ENCODE results near the gene GALNT16. TPM values are rescaled to one million over a fixed set of nuclear protein-coding genes. Genes with fewer than 3 reads are reported as not detected.

GALNT16 gene
- total and polyA plus RNA-seq, 2 donors (not counting 1 experiment from before 2014, with no cell fraction given) = 9.6 to 27.7 TPM

- no peak overlapping the region for H3K9ac ChIP-seq (ENCODE audit: insufficient read depth, low read length)
- no peaks in the 10 kb centered on the region for H3K9me3 ChIP-seq (ENCODE audit: control insufficient read depth, insufficient read depth, low read depth, low read length)
- H3K27me3 ChIP-seq (ENCODE audit: control insufficient read depth, insufficient read depth, low read length) = no peaks in the 10 kb centered on the region
- H3K27ac ChIP-seq (ENCODE audit: insufficient read depth, low read length) = no peak overlapping the region
- H3K79me2 ChIP-seq (ENCODE audit: control insufficient read depth, insufficient read depth, low read length) = no peaks in the 10 kb centered on the region
- no peaks in the 10 kb centered on the region for H3K36me3 ChIP-seq (ENCODE audit: control insufficient read depth, insufficient read depth, low read length)
- peaks cover 2% of the 10 kb centered on the region for H3K4me1 ChIP-seq (ENCODE audit: control insufficient read depth, extremely low read depth, insufficient read depth, low read length)
- no peak overlapping the region for H3K4me3 ChIP-seq (replicated peaks in 1 of 4; ENCODE audit: control extremely low read depth in 1 of 4, insufficient read depth in 1 of 4, low read depth in 3 of 4, low read length in 4 of 4)
- H4K20me1 ChIP-seq (ENCODE audit: control insufficient read depth, extremely low read depth, insufficient read depth, low read length) = no peaks in the 10 kb centered on the region
- DNase-seq (ENCODE audit: low read depth in 2 of 2) = peak; percentile 50 to 84
- TF ChIP-seq EZH2 (IDR thresholded peaks at IDR 0.05; ENCODE audit: low read length, missing control alignments) (no peak), CTCF (conservative IDR thresholded peaks at IDR 0.05 in 1 of 2, IDR thresholded peaks at IDR 0.05 in 1 of 2; ENCODE audit: low read depth in 1 of 2, low read length in 2 of 2) (no peak)
- H3K4me2 ChIP-seq (ENCODE audit: extremely low read depth, insufficient read depth, low read length) = no peak overlapping the region
- H2AFZ ChIP-seq (ENCODE audit: low read length) = no peak overlapping the region
These were observed 95.8 kb downstream of the GALNT16 start for GRCh38 chr14:69355607-69356281.

GRCh38 chr14:69356903-69357543 lies 97.1 kb downstream of the GALNT16 start:
- H3K9me3 ChIP-seq (ENCODE audit: control insufficient read depth, insufficient read depth, low read depth, low read length) = no peaks in the 10 kb centered on the region
- no peak for TF ChIP-seq EZH2 (IDR thresholded peaks at IDR 0.05; ENCODE audit: low read length, missing control alignments)
- no peak for TF ChIP-seq CTCF (conservative IDR thresholded peaks at IDR 0.05 in 1 of 2, IDR thresholded peaks at IDR 0.05 in 1 of 2; ENCODE audit: low read depth in 1 of 2, low read length in 2 of 2)
- no peaks in the 10 kb centered on the region for H3K27me3 ChIP-seq (ENCODE audit: control insufficient read depth, insufficient read depth, low read length)
- no peaks in the 10 kb centered on the region for H4K20me1 ChIP-seq (ENCODE audit: control insufficient read depth, extremely low read depth, insufficient read depth, low read length)
- no peak overlapping the region for H3K27ac ChIP-seq (ENCODE audit: insufficient read depth, low read length)
- no peak for DNase-seq (ENCODE audit: low read depth in 2 of 2)
- H3K4me2 ChIP-seq (ENCODE audit: extremely low read depth, insufficient read depth, low read length) = no peak overlapping the region
- H3K36me3 ChIP-seq (ENCODE audit: control insufficient read depth, insufficient read depth, low read length) = no peaks in the 10 kb centered on the region
- H3K79me2 ChIP-seq (ENCODE audit: control insufficient read depth, insufficient read depth, low read length) = no peaks in the 10 kb centered on the region
- no peak overlapping the region for H3K4me3 ChIP-seq (replicated peaks in 1 of 4; ENCODE audit: control extremely low read depth in 1 of 4, insufficient read depth in 1 of 4, low read depth in 3 of 4, low read length in 4 of 4)
- no peak overlapping the region for H2AFZ ChIP-seq (ENCODE audit: low read length)
- H3K9ac ChIP-seq (ENCODE audit: insufficient read depth, low read length) = no peak overlapping the region
- H3K4me1 ChIP-seq (ENCODE audit: control insufficient read depth, extremely low read depth, insufficient read depth, low read length) = peaks cover 2% of the 10 kb centered on the region

- Histone ChIP-seq H2AFZ (ENCODE audit: low read length) (no peak overlapping the region), H3K79me2 (ENCODE audit: control insufficient read depth, insufficient read depth, low read length) (no peaks in the 10 kb centered on the region), H3K9ac (ENCODE audit: insufficient read depth, low read length) (no peak overlapping the region), H3K27me3 (ENCODE audit: control insufficient read depth, insufficient read depth, low read length) (no peaks in the 10 kb centered on the region), H3K36me3 (ENCODE audit: control insufficient read depth, insufficient read depth, low read length) (no peaks in the 10 kb centered on the region), H3K9me3 (ENCODE audit: control insufficient read depth, insufficient read depth, low read depth, low read length) (no peaks in the 10 kb centered on the region), H3K27ac (ENCODE audit: insufficient read depth, low read length) (no peak overlapping the region), H3K4me2 (ENCODE audit: extremely low read depth, insufficient read depth, low read length) (no peak overlapping the region), H4K20me1 (ENCODE audit: control insufficient read depth, extremely low read depth, insufficient read depth, low read length) (no peaks in the 10 kb centered on the region), H3K4me1 (ENCODE audit: control insufficient read depth, extremely low read depth, insufficient read depth, low read length) (peaks cover 2% of the 10 kb centered on the region), H3K4me3 (replicated peaks in 1 of 4; ENCODE audit: control extremely low read depth in 1 of 4, insufficient read depth in 1 of 4, low read depth in 3 of 4, low read length in 4 of 4) (no peak overlapping the region)
- TF ChIP-seq EZH2 (IDR thresholded peaks at IDR 0.05; ENCODE audit: low read length, missing control alignments) (no peak), CTCF (conservative IDR thresholded peaks at IDR 0.05 in 1 of 2, IDR thresholded peaks at IDR 0.05 in 1 of 2; ENCODE audit: low read depth in 1 of 2, low read length in 2 of 2) (no peak)
- DNase-seq (ENCODE audit: low read depth in 2 of 2) = no peak
These were observed 97.7 kb downstream of the GALNT16 start for GRCh38 chr14:69357544-69358200.
